NCI-H1930 (cell line): ENCODE data around the gene ARHGEF40.
A peak's percentile ranks its signal among the peaks of the same experiment; 100 is the strongest.

Experiments
- DNase-seq, 2 experiments: peaks; one replicate each; lab custom pipeline; 2025; lab: John Stamatoyannopoulos, UW

Gene ARHGEF40

GRCh38 chr14:21098076-21098891 is 28.2 kb downstream of the ARHGEF40 start, which contains the start of gene ZNF219:
ZNF219 (minus strand) TSS chr14:21098655; CDS start chr14:21093591, 5,064 bp downstream.
- peak in 1 of 2 experiments; percentile 39 for DNase-seq

GRCh38 chr14:21098892-21099595 is 28.9 kb downstream of the ARHGEF40 start:
- DNase-seq, result no peak

- DNase-seq, result no peak
These were observed 29.5 kb downstream of the ARHGEF40 start for GRCh38 chr14:21099596-21099985.

GRCh38 chr14:21100931-21101330 is 30.8 kb downstream of the ARHGEF40 start, which contains the start of gene TMEM253:
TMEM253 (plus strand) TSS chr14:21101066; CDS start chr14:21101344, 278 bp downstream.
- no peak for DNase-seq

GRCh38 chr14:21101802-21102413 is 31.8 kb downstream of the ARHGEF40 start:
- no peak for DNase-seq

GRCh38 chr14:21102521-21103410 is 32.7 kb downstream of the ARHGEF40 start:
- no peak for DNase-seq

GRCh38 chr14:21103411-21103709 is 33.3 kb downstream of the ARHGEF40 start:
- DNase-seq, result no peak

- DNase-seq, result peak; percentile 90 to 92
These were observed 33.8 kb downstream of the ARHGEF40 start for GRCh38 chr14:21103710-21104447.

GRCh38 chr14:21104448-21105060 is 34.5 kb downstream of the ARHGEF40 start:
- DNase-seq, result peak; percentile 51 to 70

GRCh38 chr14:21105095-21105494 is 35.0 kb downstream of the ARHGEF40 start:
- no peak for DNase-seq

- no peak for DNase-seq
These were observed 36.0 kb downstream of the ARHGEF40 start for GRCh38 chr14:21106176-21106497.

GRCh38 chr14:21106498-21107282 is 36.6 kb downstream of the ARHGEF40 start:
- DNase-seq, result peak; percentile 30 to 55

GRCh38 chr14:21107283-21107800 is 37.2 kb downstream of the ARHGEF40 start:
- DNase-seq, result no peak

- no peak for DNase-seq
These were observed 38.7 kb downstream of the ARHGEF40 start for GRCh38 chr14:21108791-21109190.

GRCh38 chr14:21109377-21110138 is 39.5 kb downstream of the ARHGEF40 start:
- no peak for DNase-seq

GRCh38 chr14:21112255-21112654 is 42.2 kb downstream of the ARHGEF40 start:
- DNase-seq, result no peak

- DNase-seq, result no peak
These were observed 43.3 kb downstream of the ARHGEF40 start for GRCh38 chr14:21113369-21113768.

GRCh38 chr14:21118933-21119332 is 48.8 kb downstream of the ARHGEF40 start:
- no peak for DNase-seq

GRCh38 chr14:21120686-21121085 is 50.6 kb downstream of the ARHGEF40 start:
- no peak for DNase-seq
